NB4 (cell line): ENCODE measurements around the gene ITGA8.

Source experiments
- DNase-seq: peaks from one replicate; pipeline ENCODE4 v3.0.0; 2010; ENCODE audit warnings: low read depth
- H3K4me3 ChIP-seq: one replicate; pipeline ENCODE4 v1.5.1; 2011; ENCODE audit warnings: mild to moderate bottlenecking, low read depth, low read length, moderate library complexity
- MYC ChIP-seq: IDR thresholded peaks from 2 replicates; pipeline ENCODE4 v1.6.1; 2011; ENCODE audit warnings: low read depth, low read length
- POLR2A ChIP-seq: IDR thresholded peaks from 2 replicates; pipeline ENCODE4 v1.6.1; 2011; ENCODE audit warnings: mild to moderate bottlenecking; ENCODE audit not compliant: insufficient read length; ENCODE audit errors: extremely low read depth
- TF ChIP-seq, protein P1 (sequence below): IDR thresholded peaks from one replicate; pipeline ENCODE4 v1.5.1; 2012; ENCODE audit warnings: low read depth, low read length
- TF ChIP-seq, protein P2 (sequence below): IDR thresholded peaks from 2 replicates; pipeline ENCODE4 v1.6.1; 2011; ENCODE audit warnings: low read depth, low read length

The ITGA8 gene

DNA sequence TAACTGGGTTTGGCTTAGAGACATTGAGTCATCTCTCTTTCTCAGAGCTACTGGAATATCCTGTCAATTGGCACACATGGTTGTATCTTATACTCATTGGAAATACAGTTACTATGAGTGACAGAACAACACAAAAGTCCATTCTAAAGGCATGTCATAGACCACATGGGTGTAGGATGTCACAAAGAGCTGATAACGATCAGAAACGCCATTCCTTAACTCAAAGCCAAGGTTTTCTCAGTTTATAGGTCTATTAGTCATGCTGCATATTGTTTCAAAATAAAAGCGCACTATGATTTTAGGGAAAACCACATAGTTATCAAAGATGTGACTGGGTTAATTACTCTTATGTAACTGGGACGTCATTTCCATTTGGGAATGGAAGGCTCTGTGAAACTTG lies 201.5 kb downstream of the ITGA8 start:
- no peak for DNase-seq
- TF ChIP-seq, protein P1, sequence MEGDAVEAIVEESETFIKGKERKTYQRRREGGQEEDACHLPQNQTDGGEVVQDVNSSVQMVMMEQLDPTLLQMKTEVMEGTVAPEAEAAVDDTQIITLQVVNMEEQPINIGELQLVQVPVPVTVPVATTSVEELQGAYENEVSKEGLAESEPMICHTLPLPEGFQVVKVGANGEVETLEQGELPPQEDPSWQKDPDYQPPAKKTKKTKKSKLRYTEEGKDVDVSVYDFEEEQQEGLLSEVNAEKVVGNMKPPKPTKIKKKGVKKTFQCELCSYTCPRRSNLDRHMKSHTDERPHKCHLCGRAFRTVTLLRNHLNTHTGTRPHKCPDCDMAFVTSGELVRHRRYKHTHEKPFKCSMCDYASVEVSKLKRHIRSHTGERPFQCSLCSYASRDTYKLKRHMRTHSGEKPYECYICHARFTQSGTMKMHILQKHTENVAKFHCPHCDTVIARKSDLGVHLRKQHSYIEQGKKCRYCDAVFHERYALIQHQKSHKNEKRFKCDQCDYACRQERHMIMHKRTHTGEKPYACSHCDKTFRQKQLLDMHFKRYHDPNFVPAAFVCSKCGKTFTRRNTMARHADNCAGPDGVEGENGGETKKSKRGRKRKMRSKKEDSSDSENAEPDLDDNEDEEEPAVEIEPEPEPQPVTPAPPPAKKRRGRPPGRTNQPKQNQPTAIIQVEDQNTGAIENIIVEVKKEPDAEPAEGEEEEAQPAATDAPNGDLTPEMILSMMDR = no peak
- TF ChIP-seq, protein P2, sequence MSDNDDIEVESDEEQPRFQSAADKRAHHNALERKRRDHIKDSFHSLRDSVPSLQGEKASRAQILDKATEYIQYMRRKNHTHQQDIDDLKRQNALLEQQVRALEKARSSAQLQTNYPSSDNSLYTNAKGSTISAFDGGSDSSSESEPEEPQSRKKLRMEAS = no peak
- TF ChIP-seq POLR2A (no peak), MYC (no peak)
- H3K4me3 ChIP-seq = no peak overlapping the region

DNA sequence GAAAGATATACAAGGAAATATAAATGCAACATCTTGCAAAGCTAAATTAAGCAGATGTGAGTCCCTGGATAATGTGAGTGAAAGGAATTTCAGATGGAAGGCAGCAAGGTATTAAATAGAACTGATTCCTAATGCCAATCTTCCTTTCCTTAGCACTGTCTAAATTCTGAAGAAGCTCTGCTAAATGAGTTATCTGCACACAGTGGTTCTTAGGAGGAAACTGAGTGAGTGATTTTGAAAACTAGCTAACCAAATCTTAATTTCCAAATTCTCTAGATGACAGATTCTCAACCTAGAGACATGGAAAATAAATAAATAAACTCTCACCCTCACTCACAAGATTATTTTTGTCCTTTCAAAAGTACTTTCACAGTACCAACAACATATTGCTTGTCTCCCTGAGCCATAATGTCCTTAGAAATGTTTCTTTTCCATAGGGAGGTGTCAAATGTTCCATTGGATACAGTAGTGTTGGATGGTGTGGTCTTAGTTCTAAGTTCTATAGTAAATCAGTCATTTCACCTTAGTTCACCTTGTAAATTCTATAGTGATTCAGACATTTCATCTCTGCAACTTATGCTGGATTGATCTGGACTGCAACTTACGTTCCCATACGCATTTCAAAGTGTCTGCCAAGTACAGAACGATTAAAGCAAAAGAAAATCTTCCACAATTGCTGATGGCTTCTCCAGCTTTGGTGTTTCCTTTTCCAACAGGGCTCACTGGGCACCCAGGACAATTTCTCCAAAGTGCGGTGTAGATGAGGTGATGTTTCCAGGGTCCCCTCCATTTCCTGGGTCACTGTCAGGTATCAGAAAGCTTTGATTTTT lies 203.3 kb downstream of the ITGA8 start:
- H3K4me3 ChIP-seq = no peak overlapping the region
- TF ChIP-seq POLR2A (no peak), MYC (no peak)
- TF ChIP-seq, protein P1 = no peak
- TF ChIP-seq, protein P2 = no peak
- DNase-seq = no peak

DNA sequence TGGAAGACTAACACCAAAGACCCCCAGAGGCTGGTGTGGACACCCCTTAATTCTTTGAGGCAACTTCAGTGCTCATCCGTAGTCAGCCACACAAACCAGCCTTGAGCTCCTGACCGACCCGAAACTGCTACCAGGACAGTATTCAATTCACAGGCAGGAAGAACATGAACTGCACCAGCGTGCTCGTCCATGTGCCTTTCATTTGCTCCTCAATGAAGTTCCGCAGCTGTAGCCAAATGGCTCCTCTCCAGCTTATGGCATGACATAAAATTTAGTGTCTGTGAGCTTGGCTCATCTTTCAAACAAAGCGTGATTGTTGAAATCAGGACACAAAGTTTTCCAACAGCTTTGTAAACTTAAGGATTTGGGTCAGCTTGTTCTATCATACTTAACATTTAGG lies 204.5 kb downstream of the ITGA8 start:
- no peak for DNase-seq
- TF ChIP-seq MYC (no peak), POLR2A (no peak)
- TF ChIP-seq, protein P1 = no peak
- TF ChIP-seq, protein P2 = no peak
- no peak overlapping the region for H3K4me3 ChIP-seq

DNA sequence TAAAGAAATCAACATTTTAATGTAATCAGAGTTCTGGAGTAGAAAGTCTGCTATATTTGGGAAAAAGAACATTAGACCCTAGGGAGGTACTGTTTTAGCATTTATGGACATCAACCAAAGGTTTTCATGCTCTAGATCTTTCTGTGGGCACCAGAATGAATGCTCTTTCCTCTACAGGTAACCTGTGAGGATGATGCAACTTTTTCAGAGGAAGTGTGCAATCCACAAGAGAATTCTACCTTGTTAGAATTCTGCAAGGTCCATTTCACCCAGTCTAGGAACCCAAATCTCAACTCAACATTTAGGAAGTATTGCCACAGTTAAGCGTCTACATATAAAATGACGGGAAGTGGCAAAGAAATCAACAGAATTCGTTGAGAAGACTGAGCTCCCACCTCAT lies 208.8 kb downstream of the ITGA8 start:
- no peak for DNase-seq
- TF ChIP-seq MYC (no peak), POLR2A (no peak)
- TF ChIP-seq, protein P2 = no peak
- TF ChIP-seq, protein P1 = no peak
- H3K4me3 ChIP-seq = no peak overlapping the region

DNA sequence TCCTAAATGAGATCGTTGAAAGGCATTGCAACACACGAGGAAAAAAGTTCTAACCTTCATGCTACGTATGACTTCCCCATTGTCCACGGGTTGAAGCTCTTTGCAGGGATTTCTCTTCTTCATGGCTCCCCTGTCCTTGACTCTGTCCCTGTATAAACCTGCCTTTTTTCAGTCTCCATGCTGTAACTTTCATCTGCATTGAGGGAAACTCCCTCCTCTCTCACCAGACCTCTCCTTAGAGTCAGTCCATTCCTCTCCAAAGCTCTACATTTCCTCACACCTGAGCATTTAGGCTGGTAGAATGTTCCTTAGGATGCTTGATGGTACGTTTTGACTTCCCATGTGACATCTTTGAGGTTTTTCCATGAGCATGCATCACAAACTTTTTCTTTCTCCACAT lies 214.4 kb downstream of the ITGA8 start:
- no peak overlapping the region for H3K4me3 ChIP-seq
- no peak for TF ChIP-seq MYC
- TF ChIP-seq, protein P2 = no peak
- TF ChIP-seq, protein P1 = no peak
- TF ChIP-seq POLR2A = no peak
- no peak for DNase-seq
